Neural cell (in vitro differentiated cells): ENCODE measurements around the gene ZNF672. TPM values are rescaled to one million over a fixed set of nuclear protein-coding genes. Genes with fewer than 3 reads are reported as not detected.

ENCODE experiments used
- H2AFZ ChIP-seq: fragments of 200-600, 300-800 bp; sonication (generic), shearing (Covaris generic); 2 replicates; pipeline ENCODE4 v1.6.0; 2014; ENCODE audit warnings: low read depth, mild to moderate bottlenecking, antibody characterized with exemption, low read length, moderate library complexity
- H3F3A ChIP-seq: fragments of 200-600 bp; shearing (Covaris generic); 2 replicates; pipeline ENCODE4 v1.6.1; 2016; ENCODE audit warnings: mild to moderate bottlenecking, moderate library complexity, mixed read lengths, antibody characterized with exemption, low read length; ENCODE audit not compliant: insufficient read depth, poor library complexity, severe bottlenecking
- H3K27ac ChIP-seq: fragments of 200-600, 300-800 bp; sonication (generic), shearing (Covaris generic); 2 replicates; pipeline ENCODE4 v1.5.1; 2014; ENCODE audit warnings: mild to moderate bottlenecking, low read length, moderate library complexity
- H3K27me3 ChIP-seq: fragments of 300-800, 200-600 bp; sonication (generic), shearing (Covaris generic); 2 replicates; pipeline ENCODE4 v1.6.0; 2014; ENCODE audit warnings: mild to moderate bottlenecking, low read depth, low read length, moderate library complexity; ENCODE audit not compliant: insufficient read depth
- H3K36me3 ChIP-seq: fragments of 300-800, 200-600 bp; sonication (generic), shearing (Covaris generic); 2 replicates; pipeline ENCODE4 v1.5.1; 2014; ENCODE audit warnings: mild to moderate bottlenecking, antibody characterized with exemption, low read length, moderate library complexity; ENCODE audit not compliant: insufficient read depth
- H3K4me2 ChIP-seq: fragments of 300-800, 200-600 bp; sonication (generic), shearing (Covaris generic); 2 replicates; pipeline ENCODE4 v1.6.0; 2014; ENCODE audit warnings: mild to moderate bottlenecking, low read length
- H3K4me3 ChIP-seq: fragments of 300-800, 200-600 bp; sonication (generic), shearing (Covaris generic); 2 replicates; pipeline ENCODE4 v1.5.1; 2014; ENCODE audit warnings: mild to moderate bottlenecking, low read length, moderate library complexity
- H3K79me2 ChIP-seq: fragments of 200-600 bp; shearing (Covaris generic); replicated peaks from 2 replicates; pipeline ENCODE4 v1.6.0; 2014; ENCODE audit warnings: mild to moderate bottlenecking, low read length, moderate library complexity; ENCODE audit not compliant: insufficient read depth
- H3K9ac ChIP-seq: fragments of 300-800, 200-600 bp; sonication (generic), shearing (Covaris generic); 2 replicates; pipeline ENCODE4 v1.6.1; 2016; ENCODE audit warnings: mild to moderate bottlenecking, low read length, mixed read lengths
- H3K9me2 ChIP-seq: fragments of 200-600 bp; shearing (Covaris generic); 2 replicates; pipeline ENCODE4 v1.6.1; 2016; ENCODE audit warnings: mild to moderate bottlenecking, low read length, mixed read lengths; ENCODE audit not compliant: insufficient read depth
- H3K9me3 ChIP-seq: fragments of 200-600, 300-800 bp; sonication (generic), shearing (Covaris generic); 2 replicates; pipeline ENCODE4 v1.6.1; 2016; ENCODE audit warnings: mild to moderate bottlenecking, mixed run types, low read length, moderate library complexity, mixed read lengths
- H4K20me1 ChIP-seq: fragments of 200-600 bp; shearing (Covaris generic); 2 replicates; pipeline ENCODE4 v1.6.1; 2016; ENCODE audit warnings: mild to moderate bottlenecking, mixed run types; ENCODE audit not compliant: insufficient read depth
- CTCF ChIP-seq: fragments of 450-650 bp; IDR thresholded peaks from 2 replicates; pipeline ENCODE4 v1.5.1; 2014; ENCODE audit warnings: antibody characterized with exemption, mild to moderate bottlenecking, moderate library complexity; ENCODE audit not compliant: poor library complexity, severe bottlenecking
- EP300 ChIP-seq: fragments of 450-650 bp; conservative IDR thresholded peaks from 2 replicates; pipeline ENCODE4 v1.6.1; 2014; ENCODE audit warnings: antibody characterized with exemption, mild to moderate bottlenecking, moderate library complexity; ENCODE audit not compliant: poor library complexity, severe bottlenecking
- EZH2 ChIP-seq: fragments of 200-600, 300-800 bp; shearing (Covaris generic), sonication (generic); IDR thresholded peaks from 2 replicates; pipeline ENCODE4 v1.6.1; 2014; ENCODE audit warnings: antibody characterized with exemption, low read length, borderline replicate concordance, mild to moderate bottlenecking; ENCODE audit not compliant: insufficient read depth, poor library complexity, severe bottlenecking
- MXI1 ChIP-seq: fragments of 450-650 bp; conservative IDR thresholded peaks from 2 replicates; pipeline ENCODE4 v1.6.1; 2014; ENCODE audit warnings: antibody characterized with exemption, mild to moderate bottlenecking; ENCODE audit not compliant: poor library complexity, severe bottlenecking
- POLR2AphosphoS5 ChIP-seq: IDR thresholded peaks from 2 replicates; pipeline ENCODE4 v1.6.1; 2012
- RAD21 ChIP-seq: fragments of 450-650 bp; conservative IDR thresholded peaks from 2 replicates; pipeline ENCODE4 v1.6.1; 2014; ENCODE audit warnings: antibody characterized with exemption, mild to moderate bottlenecking, moderate library complexity
- REST ChIP-seq: IDR thresholded peaks from 2 replicates; pipeline ENCODE4 v1.6.1; 2012; ENCODE audit warnings: borderline replicate concordance
- SMC3 ChIP-seq: fragments of 450-650 bp; conservative IDR thresholded peaks from 2 replicates; pipeline ENCODE4 v1.6.1; 2014; ENCODE audit warnings: antibody characterized with exemption, mild to moderate bottlenecking, moderate library complexity; ENCODE audit not compliant: poor library complexity
- TAF1 ChIP-seq: IDR thresholded peaks from 2 replicates; pipeline ENCODE4 v1.6.1; 2012; ENCODE audit warnings: low read depth
- polyA plus RNA-seq: library from polyadenylated mRNA; depleted of rRNA; stranded (reverse); fragments of >200 nt; gene quantifications from 2 replicates; pipeline ENCODE4 v1.2.3, GENCODE V29; 2014

ZNF672 gene
- polyA plus RNA-seq, 1 donor from 2014 or later: 22.9 TPM

GRCh38 chr1:248892590-248892989, 54.6 kb downstream of the ZNF672 start:
- H2AFZ ChIP-seq: no peak overlapping the region
- H3K4me3 ChIP-seq: no peak overlapping the region
- no peak overlapping the region for H3K27ac ChIP-seq
- no peaks in the 10 kb centered on the region for H3K9me3 ChIP-seq
- no peaks in the 10 kb centered on the region for H3K27me3 ChIP-seq
- H3F3A ChIP-seq: no peaks in the 10 kb centered on the region
- no peak overlapping the region for H3K9ac ChIP-seq
- H3K9me2 ChIP-seq: no peaks in the 10 kb centered on the region
- H4K20me1 ChIP-seq: no peaks in the 10 kb centered on the region
- no peaks in the 10 kb centered on the region for H3K36me3 ChIP-seq
- no peak overlapping the region for H3K4me2 ChIP-seq
- H3K79me2 ChIP-seq: no peaks in the 10 kb centered on the region
- TF ChIP-seq POLR2AphosphoS5 (no peak), CTCF (no peak), RAD21 (no peak), TAF1 (no peak), MXI1 (no peak), REST (no peak), SMC3 (no peak), EZH2 (no peak), EP300 (no peak)

- Histone ChIP-seq H3K36me3 (no peaks in the 10 kb centered on the region), H3K4me2 (no peak overlapping the region), H4K20me1 (no peaks in the 10 kb centered on the region), H3K9me2 (no peaks in the 10 kb centered on the region), H3K4me3 (no peak overlapping the region), H3K79me2 (no peaks in the 10 kb centered on the region), H2AFZ (no peak overlapping the region), H3K27ac (no peak overlapping the region), H3K9me3 (no peaks in the 10 kb centered on the region), H3K9ac (no peak overlapping the region), H3K27me3 (no peaks in the 10 kb centered on the region), H3F3A (no peaks in the 10 kb centered on the region)
- no peak for TF ChIP-seq EP300
- TF ChIP-seq TAF1: no peak
- no peak for TF ChIP-seq SMC3
- no peak for TF ChIP-seq CTCF
- no peak for TF ChIP-seq EZH2
- no peak for TF ChIP-seq MXI1
- TF ChIP-seq REST: no peak
- no peak for TF ChIP-seq RAD21
- TF ChIP-seq POLR2AphosphoS5: no peak
Measured at GRCh38 chr1:248894837-248895236, 56.8 kb downstream of the ZNF672 start.
